Neural progenitor cell (in vitro differentiated cells): ENCODE data around the gene SLC39A7.

Experiments used
- EZH2 ChIP-seq: fragments of 200-600 bp; sonication (generic); IDR thresholded peaks from 2 replicates; pipeline ENCODE4 v1.6.1; 2017; ENCODE audit warnings: antibody characterized with exemption, mild to moderate bottlenecking, moderate library complexity
- TF ChIP-seq, protein P1 (sequence below): fragments of 200-600 bp; sonication (generic); IDR thresholded peaks from 2 replicates; pipeline ENCODE4 v1.5.1; 2017; ENCODE audit warnings: antibody characterized with exemption, mild to moderate bottlenecking

DNA sequence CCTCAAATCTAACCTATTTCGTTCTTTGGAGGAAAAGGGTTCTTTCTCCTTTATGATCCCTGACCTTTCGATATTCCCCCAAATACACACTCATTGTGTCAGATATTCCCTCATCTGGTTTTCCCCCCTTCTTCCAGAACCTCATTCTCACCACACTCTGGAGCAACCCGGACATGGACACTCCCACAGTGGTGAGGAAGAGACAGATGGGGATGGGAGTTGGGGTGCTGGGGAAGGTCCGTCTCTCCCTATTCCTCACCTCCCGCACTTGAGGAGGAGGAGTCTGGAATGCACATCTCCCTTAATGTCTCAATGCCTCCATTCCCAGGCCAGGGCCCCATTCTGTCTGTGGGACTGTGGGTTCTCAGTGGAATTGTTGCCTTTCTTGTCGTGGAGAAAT lies 1.3 kb downstream of the SLC39A7 start:
- TF ChIP-seq EZH2 = no peak
- TF ChIP-seq, protein P1, sequence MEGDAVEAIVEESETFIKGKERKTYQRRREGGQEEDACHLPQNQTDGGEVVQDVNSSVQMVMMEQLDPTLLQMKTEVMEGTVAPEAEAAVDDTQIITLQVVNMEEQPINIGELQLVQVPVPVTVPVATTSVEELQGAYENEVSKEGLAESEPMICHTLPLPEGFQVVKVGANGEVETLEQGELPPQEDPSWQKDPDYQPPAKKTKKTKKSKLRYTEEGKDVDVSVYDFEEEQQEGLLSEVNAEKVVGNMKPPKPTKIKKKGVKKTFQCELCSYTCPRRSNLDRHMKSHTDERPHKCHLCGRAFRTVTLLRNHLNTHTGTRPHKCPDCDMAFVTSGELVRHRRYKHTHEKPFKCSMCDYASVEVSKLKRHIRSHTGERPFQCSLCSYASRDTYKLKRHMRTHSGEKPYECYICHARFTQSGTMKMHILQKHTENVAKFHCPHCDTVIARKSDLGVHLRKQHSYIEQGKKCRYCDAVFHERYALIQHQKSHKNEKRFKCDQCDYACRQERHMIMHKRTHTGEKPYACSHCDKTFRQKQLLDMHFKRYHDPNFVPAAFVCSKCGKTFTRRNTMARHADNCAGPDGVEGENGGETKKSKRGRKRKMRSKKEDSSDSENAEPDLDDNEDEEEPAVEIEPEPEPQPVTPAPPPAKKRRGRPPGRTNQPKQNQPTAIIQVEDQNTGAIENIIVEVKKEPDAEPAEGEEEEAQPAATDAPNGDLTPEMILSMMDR = no peak
